NCI-H460 (cell line): ENCODE measurements around the gene TATDN3. TPM values are rescaled to one million over a fixed set of nuclear protein-coding genes. Genes with fewer than 3 reads are reported as not detected.
"Not testable (repeated sequence)": the region's sequence is repeated elsewhere in the genome, so short reads cannot be mapped to it uniquely, and the experiment has no call there.

Source experiments
- DNase-seq: peaks from one replicate; pipeline ENCODE4 v3.0.0-alpha.2; 2016; ENCODE audit warnings: low read depth; ENCODE audit errors: extremely low read depth
- total RNA-seq: library from RNA; depleted of rRNA; stranded (reverse); fragments of >200 nt; shearing (Covaris generic); gene quantifications from 2 replicates; pipeline ENCODE4 v1.2.3, GENCODE V29; 2014

TATDN3 gene
- total RNA-seq, 1 experiment from 2014 or later: 41.1 TPM

GRCh38 chr1:212774584-212774983 lies 17.1 kb upstream of the TATDN3 start:
- DNase-seq: peak; percentile 61

GRCh38 chr1:212775241-212775640 lies 16.5 kb upstream of the TATDN3 start:
- DNase-seq: no peak

DNA sequence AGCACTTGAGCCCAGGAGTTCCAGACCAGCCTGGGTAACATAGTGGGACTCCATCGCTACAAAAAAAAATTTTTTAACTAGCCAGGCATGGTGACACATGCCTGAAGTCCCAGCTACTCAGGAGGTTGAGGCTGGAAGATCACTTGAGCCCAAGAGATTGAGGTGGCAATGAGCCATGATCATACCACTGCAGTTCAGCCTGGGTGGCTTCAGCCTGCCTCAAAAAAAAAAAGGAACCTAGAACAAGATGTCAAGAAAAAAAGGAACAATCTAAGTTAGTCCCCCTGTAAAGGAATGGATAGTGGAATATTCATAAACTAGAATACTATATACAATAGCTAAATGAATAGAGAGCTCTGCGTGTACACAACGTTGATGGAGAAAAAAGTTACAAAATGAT lies 14.5 kb upstream of the TATDN3 start:
- no peak for DNase-seq

DNA sequence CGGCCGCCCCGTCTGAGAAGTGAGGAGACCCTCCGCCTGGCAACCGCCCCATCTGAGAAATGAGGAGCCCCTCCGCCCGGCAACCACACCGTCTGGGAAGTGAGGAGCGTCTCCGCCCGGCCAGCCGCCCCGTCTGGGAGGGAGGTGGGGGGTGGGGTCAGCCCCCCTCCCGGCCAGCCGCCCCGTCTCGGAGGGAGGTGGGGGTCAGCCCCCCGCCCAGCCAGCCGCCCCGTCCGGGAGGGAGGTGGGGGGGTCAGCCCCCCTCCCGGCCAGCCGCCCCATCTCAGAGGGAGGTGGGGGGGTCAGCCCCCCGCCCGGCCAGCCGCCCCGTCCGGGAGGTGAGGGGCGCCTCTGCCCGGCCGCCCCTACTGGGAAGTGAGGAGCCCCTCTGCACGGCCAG lies 12.6 kb upstream of the TATDN3 start:
- not testable (repeated sequence) for DNase-seq

GRCh38 chr1:212780759-212781158 lies 10.9 kb upstream of the TATDN3 start:
- DNase-seq: no peak

GRCh38 chr1:212781225-212781624 lies 10.5 kb upstream of the TATDN3 start:
- no peak for DNase-seq

DNA sequence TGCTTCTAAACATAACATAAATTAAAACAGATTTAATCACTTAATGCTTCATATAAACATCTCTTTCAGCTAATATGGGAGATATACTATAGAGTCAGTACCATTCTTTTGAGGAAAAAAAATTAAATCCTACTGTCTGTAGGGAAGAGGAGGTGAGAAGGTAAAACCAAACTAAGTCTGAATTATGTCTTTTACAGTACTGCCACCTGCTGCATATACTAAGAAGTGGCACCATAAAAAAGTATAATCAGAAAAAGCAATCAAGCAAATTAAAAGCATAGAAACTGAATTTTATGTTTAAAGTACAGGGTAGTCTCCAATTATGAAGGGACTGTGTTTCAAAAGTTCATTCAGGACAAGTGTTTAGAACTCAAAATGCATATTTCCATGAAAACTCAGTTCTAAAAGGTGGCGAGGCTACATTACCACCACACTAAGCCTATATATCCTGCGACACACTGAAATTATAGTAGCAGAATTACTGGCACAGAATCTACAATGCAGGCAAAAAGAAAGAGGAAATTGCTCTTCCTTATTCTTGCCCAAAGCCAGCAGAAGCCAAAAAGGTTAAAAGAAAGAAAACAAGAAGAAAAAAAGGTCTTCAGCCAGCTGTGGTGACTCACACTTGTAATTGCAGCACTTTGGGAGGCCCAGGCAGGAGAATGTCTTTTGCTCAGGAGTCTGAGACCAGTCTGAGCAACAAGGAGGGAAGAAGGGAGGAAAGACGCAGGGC lies 9.1 kb upstream of the TATDN3 start:
- peak; percentile 37 for DNase-seq

- DNase-seq: no peak
Measured at GRCh38 chr1:212783976-212784375, 7.7 kb upstream of the TATDN3 start.

DNA sequence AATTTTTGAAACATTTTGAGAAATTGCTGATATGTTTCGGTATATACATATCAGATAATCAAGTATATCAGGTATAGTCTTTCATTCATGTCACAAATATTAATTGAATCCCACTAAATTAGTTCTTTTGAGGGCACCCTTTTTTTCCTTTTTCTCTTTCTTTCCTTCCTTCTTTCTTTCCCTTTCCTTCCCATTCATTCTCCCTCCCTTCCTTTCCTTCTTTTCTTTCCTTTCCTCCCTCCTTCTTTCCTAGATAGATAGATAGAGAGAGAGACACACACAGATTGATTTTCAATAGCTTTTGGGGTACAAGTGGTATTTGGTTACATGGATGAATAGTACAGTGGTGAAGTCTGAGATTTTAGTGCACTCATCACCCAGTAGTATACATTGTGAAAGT lies 5.8 kb upstream of the TATDN3 start:
- DNase-seq: no peak

GRCh38 chr1:212791261-212791675 lies 426 bp upstream of the TATDN3 start:
- DNase-seq: peak; percentile 56

GRCh38 chr1:212792396-212792908 lies 758 bp downstream of the TATDN3 start:
- DNase-seq: no peak

- DNase-seq: no peak
Measured at GRCh38 chr1:212794561-212795014, 2.9 kb downstream of the TATDN3 start.

- DNase-seq: peak; percentile 41
Measured at GRCh38 chr1:212797681-212798080, 6.0 kb downstream of the TATDN3 start.

DNA sequence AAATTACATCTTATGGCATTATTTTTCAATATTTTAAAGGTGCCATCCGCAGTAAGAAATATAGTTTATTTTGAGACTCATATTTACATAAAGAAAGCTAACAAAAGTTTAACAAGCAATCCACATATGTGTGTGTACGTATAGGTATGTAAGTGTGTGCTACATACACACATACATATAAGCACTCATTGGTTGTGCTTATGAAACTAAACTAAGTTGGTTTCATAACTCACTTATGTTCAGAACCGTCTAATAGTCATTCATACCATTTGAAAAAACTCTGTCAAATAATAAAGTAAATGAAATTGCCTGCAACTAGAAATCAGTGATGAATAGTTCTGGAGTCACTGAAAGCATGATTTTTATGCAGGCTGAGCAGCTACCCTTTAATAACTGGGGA lies 14.1 kb downstream of the TATDN3 start:
- DNase-seq: no peak

DNA sequence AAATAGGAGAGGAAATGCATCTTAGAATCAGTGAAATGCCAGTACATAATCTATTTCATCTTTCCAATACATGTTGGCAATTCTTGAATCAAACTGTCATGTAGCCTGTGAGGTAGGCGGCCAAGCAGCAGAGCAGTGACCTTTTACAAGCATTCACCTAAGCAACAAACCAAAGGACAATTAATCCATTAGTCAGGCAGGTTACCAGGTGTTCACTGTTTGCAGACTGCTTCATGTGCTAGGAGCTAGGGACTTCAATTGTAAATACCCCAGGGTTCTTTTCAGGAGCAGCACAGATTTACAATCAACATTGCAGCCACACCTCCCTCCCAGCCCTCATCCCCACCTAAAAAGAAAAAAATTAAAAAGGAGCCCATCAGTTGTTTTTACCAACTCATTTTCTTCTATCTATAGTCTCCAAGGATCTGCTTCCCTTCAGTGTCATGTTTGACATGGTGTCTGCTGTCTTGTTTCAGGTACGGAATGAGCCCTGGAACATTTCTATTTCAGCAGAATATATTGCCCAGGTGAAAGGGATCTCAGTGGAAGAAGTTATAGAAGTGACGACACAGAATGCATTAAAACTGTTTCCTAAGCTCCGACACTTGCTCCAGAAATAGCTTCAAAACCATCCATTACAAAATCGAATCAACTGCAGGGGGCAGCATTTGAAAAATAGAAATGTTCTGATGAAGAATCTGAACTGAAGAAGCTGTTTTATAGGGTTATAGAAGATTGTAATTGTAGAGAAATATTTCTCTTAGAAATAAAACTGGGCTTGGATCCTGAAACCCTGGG lies 23.0 kb downstream of the TATDN3 start:
- DNase-seq: peak; percentile 16

DNA sequence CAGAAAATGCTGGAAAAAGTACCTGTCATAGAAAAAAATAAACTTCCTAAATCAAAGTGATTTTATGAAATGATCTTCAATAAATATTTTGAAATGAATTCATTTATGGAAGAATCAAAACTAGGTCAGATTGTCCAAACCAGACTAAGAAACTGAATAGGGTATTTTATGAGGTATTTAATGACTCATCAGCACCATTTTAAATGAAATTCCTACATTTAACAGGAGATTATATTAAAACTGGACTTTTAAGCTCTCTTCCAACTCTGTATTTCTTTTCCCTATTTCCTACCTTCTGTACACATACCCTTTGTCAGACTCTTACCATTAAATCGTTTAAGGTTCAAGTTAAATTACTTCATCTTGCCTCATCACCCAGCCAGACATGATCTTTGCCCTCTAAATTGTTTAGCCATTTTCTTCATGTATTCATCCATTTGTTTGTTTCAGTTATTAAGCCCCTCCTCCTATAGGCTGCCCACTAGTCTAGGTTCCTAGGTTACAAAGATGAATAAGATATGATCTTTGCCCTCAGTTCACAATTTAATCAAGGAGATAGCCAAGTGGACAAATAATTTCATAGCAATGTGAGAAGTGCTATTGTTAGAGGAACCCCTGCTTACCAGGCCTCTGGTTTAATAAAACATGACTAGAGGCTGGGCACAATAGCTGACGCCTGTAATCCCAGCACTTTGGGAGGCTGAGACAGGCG lies 25.0 kb downstream of the TATDN3 start:
- DNase-seq: no peak

DNA sequence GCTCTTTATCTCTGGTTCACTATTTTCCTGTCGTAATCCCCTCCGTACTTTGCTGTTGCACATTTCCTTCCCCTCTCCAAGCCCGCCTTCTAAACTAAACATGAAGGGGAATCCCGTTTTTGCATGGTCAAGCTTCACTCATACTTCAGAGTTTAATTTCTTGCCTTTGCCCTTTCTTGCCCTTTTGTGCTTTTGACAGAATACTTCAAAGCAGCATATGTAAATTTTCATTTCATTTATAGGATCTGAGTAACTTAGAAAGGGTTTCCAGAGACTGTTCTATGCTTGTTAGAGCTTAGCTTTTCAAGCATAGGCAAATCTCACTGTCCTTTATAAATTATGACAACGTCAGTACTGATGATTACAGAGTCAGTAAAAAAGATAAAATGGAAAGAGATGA lies 28.0 kb downstream of the TATDN3 start:
- no peak for DNase-seq

GRCh38 chr1:212820969-212821368 lies 29.3 kb downstream of the TATDN3 start:
- DNase-seq: no peak

DNA sequence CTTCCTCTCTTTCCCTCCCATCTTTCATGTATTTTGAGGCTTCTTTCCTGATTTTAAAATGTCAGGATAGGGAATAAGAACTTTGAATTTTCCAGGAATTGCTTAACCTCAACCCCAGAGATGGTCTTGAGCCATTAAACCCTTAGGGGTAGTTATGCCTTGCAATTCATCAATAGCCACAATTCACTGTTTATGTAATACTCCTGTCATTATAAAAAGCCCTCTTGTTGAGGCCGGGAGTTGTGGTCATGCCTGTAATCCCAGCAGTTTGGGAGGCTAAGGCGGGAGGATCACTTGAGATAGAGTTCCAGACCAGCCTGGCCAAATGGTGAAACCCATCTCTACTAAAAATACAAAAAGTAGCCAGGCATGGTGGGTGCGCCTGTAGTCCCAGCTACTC lies 31.3 kb downstream of the TATDN3 start:
- DNase-seq: no peak

GRCh38 chr1:212824201-212824600 lies 32.5 kb downstream of the TATDN3 start:
- no peak for DNase-seq

GRCh38 chr1:212825798-212826452 lies 34.2 kb downstream of the TATDN3 start:
- no peak for DNase-seq
